Calu3 (cell line): ENCODE results near the gene MAVS. TPM values are rescaled to one million over a fixed set of nuclear protein-coding genes. Genes with fewer than 3 reads are reported as not detected.

Source experiments
- Bru-seq: library from RNA; stranded (reverse); fragments of 400-500 nt; gene quantifications from one replicate; lab custom pipeline; 2021; lab: Mats Ljungman, UMichigan
- BruChase-seq, 2 experiments: library from RNA; stranded (reverse); fragments of 400-500 nt; gene quantifications; one replicate each; lab custom pipeline; 2021; lab: Mats Ljungman, UMichigan
- BruUV-seq: library from RNA; stranded (reverse); fragments of 400-500 nt; replicated peaks from 2 replicates; lab custom pipeline; 2021; lab: Mats Ljungman, UMichigan
- CTCF ChIA-PET: fragments of 300-600 bp; sonication (Branson Sonifier 250); formaldehyde crosslinking; loops from one replicate; lab custom pipeline; 2022; ENCODE audit warnings: antibody characterized with exemption; lab: Charles Lee
- DNase-seq: peaks from one replicate; pipeline ENCODE4 v3.0.0; 2022
- H3K27ac Mint-ChIP-seq: one replicate; pipeline ENCODE4 v1.8.0; 2022; ENCODE audit warnings: mixed read lengths; ENCODE audit not compliant: unreplicated experiment
- H3K27me3 Mint-ChIP-seq: one replicate; pipeline ENCODE4 v1.8.0; 2022; ENCODE audit warnings: mixed read lengths; ENCODE audit not compliant: unreplicated experiment
- H3K36me3 Mint-ChIP-seq: one replicate; pipeline ENCODE4 v1.8.0; 2022; ENCODE audit warnings: mild to moderate bottlenecking, moderate library complexity, mixed read lengths; ENCODE audit not compliant: insufficient read depth, unreplicated experiment
- H3K4me1 Mint-ChIP-seq: one replicate; pipeline ENCODE4 v1.8.0; 2022; ENCODE audit warnings: mild to moderate bottlenecking, low read depth, mixed read lengths; ENCODE audit not compliant: unreplicated experiment
- H3K4me3 Mint-ChIP-seq: one replicate; pipeline ENCODE4 v1.8.0; 2022; ENCODE audit warnings: mild to moderate bottlenecking, low read depth, moderate library complexity, mixed read lengths; ENCODE audit not compliant: unreplicated experiment
- H3K9me3 Mint-ChIP-seq: one replicate; pipeline ENCODE4 v1.8.0; 2022; ENCODE audit warnings: low read depth, mixed read lengths; ENCODE audit not compliant: unreplicated experiment
- intact Hi-C: fragments of 100-400 bp; cut with micrococcal nuclease; formaldehyde crosslinking; loops from one replicate; pipeline ENCODE4 v1.10.0; 2022; ENCODE audit not compliant: unreplicated experiment
- long read RNA-seq: library from polyadenylated mRNA; stranded (forward); transcript quantifications from one replicate; pipeline ENCODE4 v2.0.0, GENCODE V29; 2022
- total RNA-seq: library from RNA; stranded (reverse); gene quantifications from 2 replicates; pipeline ENCODE4 v1.2.3, GENCODE V29; 2022
- TF ChIP-seq, protein P1 (sequence below): fragments of 200-600 bp; IDR thresholded peaks from one replicate; pipeline ENCODE4 v1.8.0; 2022; ENCODE audit warnings: antibody characterized with exemption; ENCODE audit not compliant: unreplicated experiment

MAVS gene
- total RNA-seq, result 29.8 and 32.1 TPM in 2 replicates
- Bru-seq, nascent RNA, result percentile 67 among the genes with signal in this experiment
- BruChase-seq, experiment 1, labeled RNA remaining after a 6-hour chase, result percentile 94 among the genes with signal in this experiment
- percentile 90 among the genes with signal in this experiment for BruChase-seq, experiment 2, labeled RNA remaining after a 2-hour chase
- long read RNA-seq, full-length matches to known transcripts, result 8 of 23 reads
- long read RNA-seq, partial matches to known transcripts, result 5 of 23 reads
- long read RNA-seq, other reads (novel, unspliced or antisense), result 10 of 23 reads

DNA sequence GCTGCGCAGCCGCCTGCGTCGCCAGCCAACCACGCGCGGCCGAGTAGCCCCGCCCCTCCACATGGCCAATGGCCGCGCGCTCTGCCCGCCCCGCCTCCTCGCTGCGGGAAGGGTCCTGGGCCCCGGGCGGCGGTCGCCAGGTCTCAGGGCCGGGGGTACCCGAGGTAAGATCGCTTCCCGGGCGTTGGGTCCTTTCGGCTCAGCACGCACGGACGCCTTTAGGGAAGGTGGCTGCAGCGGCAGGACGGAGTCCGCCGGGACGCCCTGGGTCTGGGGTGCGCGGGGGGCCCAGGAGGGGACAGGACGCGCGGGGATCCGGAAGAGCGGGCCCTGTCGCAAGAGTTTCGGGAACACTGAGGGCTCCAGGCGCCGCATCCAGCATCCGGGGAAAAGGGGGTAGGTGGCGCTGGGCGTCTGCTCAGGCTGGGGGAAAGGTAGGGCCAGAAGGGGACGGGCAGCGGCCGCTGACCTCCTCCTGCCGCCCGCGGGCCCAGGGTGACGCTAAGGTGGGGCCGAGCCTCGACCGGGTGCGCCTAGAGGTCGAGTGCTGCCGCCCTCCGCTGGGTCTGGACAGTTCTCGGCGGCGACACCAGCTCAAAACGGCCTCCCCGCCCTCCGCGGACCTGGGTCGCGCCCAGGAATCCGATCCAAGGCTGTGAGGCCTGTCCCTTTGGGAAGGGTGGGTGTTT is at the start of gene MAVS:
MAVS (plus strand) TSS at position 95 of the 689 bp plus-strand sequence. CDS start 7,791 bp downstream, outside the sequence.
- no TSS peak for BruUV-seq
- H3K36me3 Mint-ChIP-seq, result peaks cover 18% of the 10 kb centered on the region
- TF ChIP-seq, protein P1, sequence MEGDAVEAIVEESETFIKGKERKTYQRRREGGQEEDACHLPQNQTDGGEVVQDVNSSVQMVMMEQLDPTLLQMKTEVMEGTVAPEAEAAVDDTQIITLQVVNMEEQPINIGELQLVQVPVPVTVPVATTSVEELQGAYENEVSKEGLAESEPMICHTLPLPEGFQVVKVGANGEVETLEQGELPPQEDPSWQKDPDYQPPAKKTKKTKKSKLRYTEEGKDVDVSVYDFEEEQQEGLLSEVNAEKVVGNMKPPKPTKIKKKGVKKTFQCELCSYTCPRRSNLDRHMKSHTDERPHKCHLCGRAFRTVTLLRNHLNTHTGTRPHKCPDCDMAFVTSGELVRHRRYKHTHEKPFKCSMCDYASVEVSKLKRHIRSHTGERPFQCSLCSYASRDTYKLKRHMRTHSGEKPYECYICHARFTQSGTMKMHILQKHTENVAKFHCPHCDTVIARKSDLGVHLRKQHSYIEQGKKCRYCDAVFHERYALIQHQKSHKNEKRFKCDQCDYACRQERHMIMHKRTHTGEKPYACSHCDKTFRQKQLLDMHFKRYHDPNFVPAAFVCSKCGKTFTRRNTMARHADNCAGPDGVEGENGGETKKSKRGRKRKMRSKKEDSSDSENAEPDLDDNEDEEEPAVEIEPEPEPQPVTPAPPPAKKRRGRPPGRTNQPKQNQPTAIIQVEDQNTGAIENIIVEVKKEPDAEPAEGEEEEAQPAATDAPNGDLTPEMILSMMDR, result no peak
- intact Hi-C loops, result no loop called here
- CTCF ChIA-PET, result interaction anchor here (0.5 kb wide), 1 partner anchor 61 kb away, joined by 3 read pairs; the partner anchor contains the start of gene CENPB
- H3K4me1 Mint-ChIP-seq, result peaks cover 20% of the 10 kb centered on the region
- peak within 1 kb of the TSS; percentile 78 for H3K4me3 Mint-ChIP-seq
- no peaks in the 10 kb centered on the region for H3K9me3 Mint-ChIP-seq
- peak; percentile 83 for DNase-seq
- H3K27me3 Mint-ChIP-seq, result no peaks in the 10 kb centered on the region
- peak within 1 kb of the TSS; percentile 52 for H3K27ac Mint-ChIP-seq

DNA sequence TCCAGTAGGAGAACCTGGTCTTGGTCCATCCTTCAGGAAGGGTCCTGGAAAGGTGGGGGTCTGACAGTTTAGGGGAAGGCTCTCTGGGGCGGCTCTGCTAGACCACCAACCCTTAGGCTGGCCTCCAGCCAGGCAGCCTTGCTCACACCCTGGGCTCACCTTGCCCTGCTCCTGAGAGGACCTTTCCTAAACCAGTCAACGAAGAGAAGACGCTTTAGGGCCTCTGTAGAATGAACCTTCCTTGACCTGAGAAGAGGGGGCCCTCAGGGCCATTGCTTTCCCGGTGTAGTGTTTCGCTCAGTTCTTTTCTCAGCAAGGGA is 49.4 kb upstream of the MAVS start:
- Mint-ChIP-seq H3K4me3 (peak overlapping the region; percentile 97), H3K4me1 (peaks cover 9% of the 10 kb centered on the region), H3K27ac (peak overlapping the region; percentile 74), H3K9me3 (no peaks in the 10 kb centered on the region), H3K36me3 (peaks cover 49% of the 10 kb centered on the region), H3K27me3 (no peaks in the 10 kb centered on the region)
- no peak for DNase-seq
- intact Hi-C loops, result no loop called here
- TF ChIP-seq, protein P1, result no peak
- BruUV-seq, result TSS peak; percentile 56
- CTCF ChIA-PET, result no interaction called here

GRCh38 chr20:3797592-3798372 is 48.9 kb upstream of the MAVS start:
- DNase-seq, result no peak
- CTCF ChIA-PET, result no interaction called here
- H3K4me1 Mint-ChIP-seq, result peaks cover 9% of the 10 kb centered on the region

DNA sequence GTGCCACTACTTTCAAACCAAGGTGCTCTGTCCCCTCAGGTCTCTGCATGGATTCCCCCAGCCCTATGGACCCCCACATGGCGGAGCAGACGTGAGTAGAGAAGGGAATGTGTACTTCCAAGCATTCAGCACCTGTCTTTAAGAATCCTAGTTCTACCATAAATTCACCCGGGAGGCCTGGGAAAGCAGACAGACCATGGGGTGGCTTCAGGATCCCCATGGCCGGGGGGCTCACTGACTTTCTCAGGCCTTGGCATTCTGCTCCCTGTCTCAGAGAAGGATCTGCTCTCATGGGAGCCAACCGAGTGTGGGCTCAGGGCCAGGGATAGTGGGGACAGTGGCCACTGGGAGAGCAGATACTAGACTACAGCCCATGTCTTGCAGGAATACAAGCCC is 48.3 kb upstream of the MAVS start:
- TF ChIP-seq, protein P1, result no peak
- no peaks in the 10 kb centered on the region for H3K27me3 Mint-ChIP-seq
- peaks cover 59% of the 10 kb centered on the region for H3K36me3 Mint-ChIP-seq
- H3K9me3 Mint-ChIP-seq, result no peaks in the 10 kb centered on the region
- no peak for DNase-seq
- no TSS peak for BruUV-seq
- CTCF ChIA-PET, result no interaction called here
- peaks cover 9% of the 10 kb centered on the region for H3K4me1 Mint-ChIP-seq
- intact Hi-C loops, result no loop called here
- H3K4me3 Mint-ChIP-seq, result peak overlapping the region; percentile 97
- H3K27ac Mint-ChIP-seq, result peak overlapping the region; percentile 74

More at GRCh38 chr20:3797592-3798372, 48.9 kb upstream of the MAVS start:
- TF ChIP-seq, protein P1, result no peak
- H3K27ac Mint-ChIP-seq, result peak overlapping the region; percentile 74
- no peaks in the 10 kb centered on the region for H3K27me3 Mint-ChIP-seq
- intact Hi-C loops, result no loop called here
- no TSS peak for BruUV-seq
- H3K36me3 Mint-ChIP-seq, result peaks cover 54% of the 10 kb centered on the region
- no peaks in the 10 kb centered on the region for H3K9me3 Mint-ChIP-seq
- peak overlapping the region; percentile 97 for H3K4me3 Mint-ChIP-seq
